Activated CD8-positive, alpha-beta T cell treated with anti-CD3 and anti-CD28 coated beads, Interleukin-2, amount 10 ng/mL, durations not matched to agents 7 days and 5 days (primary cell): Measurements from ENCODE around the gene CXXC5. TPM values are rescaled to one million over a fixed set of nuclear protein-coding genes. Genes with fewer than 3 reads are reported as not detected.

Source experiments
- ATAC-seq: fragments of 150-1000 bp; cut with Tn5 transposase; one replicate; pipeline ENCODE4 v1.10.0; 2021; ENCODE audit warnings: moderate library complexity
- CTCF ChIA-PET: fragments of 350-600 bp; sonication (Branson Sonifier 250); formaldehyde crosslinking; loops from one replicate; lab custom pipeline; 2021; ENCODE audit warnings: antibody characterized with exemption; lab: Charles Lee
- POLR2A ChIA-PET: fragments of 350-600 bp; sonication (Branson Sonifier 250); formaldehyde crosslinking; loops from one replicate; lab custom pipeline; 2021; ENCODE audit warnings: antibody characterized with exemption; lab: Charles Lee
- DNase-seq: peaks from one replicate; pipeline ENCODE4 v3.0.0-alpha.2; 2020
- H3K27ac Mint-ChIP-seq: one replicate; pipeline ENCODE4 v1.8.0; 2021; ENCODE audit warnings: mild to moderate bottlenecking, mixed read lengths
- H3K27me3 Mint-ChIP-seq: one replicate; pipeline ENCODE4 v1.8.0; 2021; ENCODE audit warnings: low read depth, mixed read lengths
- H3K36me3 Mint-ChIP-seq: one replicate; pipeline ENCODE4 v1.8.0; 2021; ENCODE audit warnings: low read depth, mixed read lengths
- H3K4me1 Mint-ChIP-seq: one replicate; pipeline ENCODE4 v1.8.0; 2021; ENCODE audit warnings: low read depth, mixed read lengths
- H3K4me3 Mint-ChIP-seq: one replicate; pipeline ENCODE4 v1.8.0; 2021; ENCODE audit warnings: mild to moderate bottlenecking, mixed read lengths
- H3K9me3 Mint-ChIP-seq: one replicate; pipeline ENCODE4 v1.8.0; 2022; ENCODE audit warnings: mixed read lengths; ENCODE audit not compliant: insufficient read depth
- total RNA-seq, 2 experiments: library from RNA; stranded (reverse); gene quantifications; one replicate each; pipeline ENCODE4 v1.2.3, GENCODE V29; 2021

Gene CXXC5
- total RNA-seq, 2 experiments from 2014 or later: 1.2 to 2.0 TPM

- Mint-ChIP-seq H3K27me3 (no peaks in the 10 kb centered on the region), H3K4me3 (peak overlapping the region; percentile 50), H3K27ac (peak overlapping the region; percentile 63), H3K9me3 (no peaks in the 10 kb centered on the region), H3K36me3 (no peaks in the 10 kb centered on the region), H3K4me1 (peaks cover 50% of the 10 kb centered on the region)
- ChIA-PET POLR2A (interaction anchor here (0.6 to 1.9 kb wide), 2 partner anchors 31 to 89 kb away, joined by 3 to 6 read pairs; no protein-coding TSS in a partner anchor), CTCF (interaction anchor here (1.3 to 8.5 kb wide), 5 partner anchors 14 to 98 kb away, joined by 3 to 95 read pairs (median 6); no protein-coding TSS in a partner anchor)
- ATAC-seq: no peak
- no peak for DNase-seq
Observed at GRCh38 chr5:139667730-139668063, 19.5 kb downstream of the CXXC5 start.

- Mint-ChIP-seq H3K9me3 (no peaks in the 10 kb centered on the region), H3K36me3 (no peaks in the 10 kb centered on the region), H3K27ac (peak overlapping the region; percentile 91), H3K4me3 (peak overlapping the region; percentile 77), H3K4me1 (peaks cover 50% of the 10 kb centered on the region), H3K27me3 (no peaks in the 10 kb centered on the region)
- DNase-seq (peak; percentile 48), ATAC-seq (peak; percentile 40)
- CTCF ChIA-PET: interaction anchor here (1.0 to 8.5 kb wide), 7 partner anchors 10 to 43 kb away, joined by 3 to 95 read pairs (median 6); no protein-coding TSS in a partner anchor
- POLR2A ChIA-PET: interaction anchor here (0.6 to 1.9 kb wide), 4 partner anchors 30 to 90 kb away, joined by 3 to 8 read pairs (median 4); no protein-coding TSS in a partner anchor
Observed at GRCh38 chr5:139668064-139668880, 20.1 kb downstream of the CXXC5 start.

GRCh38 chr5:139668924-139669661 lies 20.9 kb downstream of the CXXC5 start:
- no peak for ATAC-seq
- H3K4me1 Mint-ChIP-seq: peaks cover 50% of the 10 kb centered on the region

GRCh38 chr5:139669662-139670368 lies 21.7 kb downstream of the CXXC5 start:
- Mint-ChIP-seq H3K9me3 (no peaks in the 10 kb centered on the region), H3K4me1 (peaks cover 50% of the 10 kb centered on the region), H3K27me3 (no peaks in the 10 kb centered on the region), H3K36me3 (no peaks in the 10 kb centered on the region), H3K27ac (peak overlapping the region; percentile 91), H3K4me3 (peak overlapping the region; percentile 77)
- DNase-seq: peak; percentile 64
- ChIA-PET CTCF (interaction anchor here (0.7 to 8.5 kb wide), 13 partner anchors 8 to 158 kb away, joined by 3 to 95 read pairs (median 5); no protein-coding TSS in a partner anchor), POLR2A (interaction anchor here (0.6 to 2.0 kb wide), 11 partner anchors 10 to 328 kb away, joined by 3 to 8 read pairs (median 4); partner anchors contain the start of genes CXXC5 and PAIP2)
- ATAC-seq: peak; percentile 38

More at GRCh38 chr5:139668924-139669661, 20.9 kb downstream of the CXXC5 start:
- Mint-ChIP-seq H3K4me3 (peak overlapping the region; percentile 77), H3K27ac (peak overlapping the region; percentile 91), H3K9me3 (no peaks in the 10 kb centered on the region), H3K36me3 (no peaks in the 10 kb centered on the region), H3K27me3 (no peaks in the 10 kb centered on the region)
- POLR2A ChIA-PET: interaction anchor here (0.9 to 1.4 kb wide), 5 partner anchors 15 to 35 kb away, joined by 3 to 8 read pairs (median 3); no protein-coding TSS in a partner anchor
- no peak for DNase-seq
- CTCF ChIA-PET: interaction anchor here (1.0 to 8.5 kb wide), 5 partner anchors 9 to 97 kb away, joined by 3 to 95 read pairs (median 8); no protein-coding TSS in a partner anchor

- peak; percentile 38 for ATAC-seq
- H3K4me3 Mint-ChIP-seq: peak overlapping the region; percentile 77
- no peaks in the 10 kb centered on the region for H3K27me3 Mint-ChIP-seq
Observed at GRCh38 chr5:139670369-139671095, 22.4 kb downstream of the CXXC5 start.

GRCh38 chr5:139671096-139671841 lies 23.1 kb downstream of the CXXC5 start:
- Mint-ChIP-seq H3K27me3 (no peaks in the 10 kb centered on the region), H3K9me3 (no peaks in the 10 kb centered on the region), H3K36me3 (no peaks in the 10 kb centered on the region), H3K27ac (no peak overlapping the region), H3K4me1 (peaks cover 48% of the 10 kb centered on the region), H3K4me3 (peak overlapping the region; percentile 77)
- POLR2A ChIA-PET: interaction anchor here (2.0 kb wide), 1 partner anchor 11 kb away, joined by 5 read pairs; no protein-coding TSS in a partner anchor
- DNase-seq (no peak), ATAC-seq (no peak)
- CTCF ChIA-PET: interaction anchor here (0.5 to 8.5 kb wide), 10 partner anchors 10 to 503 kb away, joined by 3 to 95 read pairs (median 4); no protein-coding TSS in a partner anchor

More at GRCh38 chr5:139670369-139671095, 22.4 kb downstream of the CXXC5 start:
- peak overlapping the region; percentile 91 for H3K27ac Mint-ChIP-seq
- H3K4me1 Mint-ChIP-seq: peaks cover 50% of the 10 kb centered on the region
- no peaks in the 10 kb centered on the region for H3K36me3 Mint-ChIP-seq
- DNase-seq: peak; percentile 58
- ChIA-PET POLR2A (interaction anchor here (0.6 to 2.0 kb wide), 9 partner anchors 11 to 329 kb away, joined by 3 to 5 read pairs (median 4); partner anchors contain the start of genes CXXC5 and PAIP2), CTCF (interaction anchor here (0.7 to 8.5 kb wide), 14 partner anchors 10 to 158 kb away, joined by 3 to 95 read pairs (median 4); no protein-coding TSS in a partner anchor)
- H3K9me3 Mint-ChIP-seq: no peaks in the 10 kb centered on the region

GRCh38 chr5:139675213-139675612 lies 27.1 kb downstream of the CXXC5 start:
- H3K27ac Mint-ChIP-seq: no peak overlapping the region
- peaks cover 12% of the 10 kb centered on the region for H3K4me1 Mint-ChIP-seq
- no peaks in the 10 kb centered on the region for H3K9me3 Mint-ChIP-seq
- H3K4me3 Mint-ChIP-seq: no peak overlapping the region
- ChIA-PET POLR2A (interaction anchor here (1.5 kb wide), 1 partner anchor 12 kb away, joined by 3 read pairs; no protein-coding TSS in a partner anchor), CTCF (interaction anchor here (1.1 to 1.3 kb wide), 2 partner anchors 9 to 42 kb away, joined by 3 read pairs; no protein-coding TSS in a partner anchor)
- H3K27me3 Mint-ChIP-seq: no peaks in the 10 kb centered on the region
- DNase-seq (no peak), ATAC-seq (no peak)
- no peaks in the 10 kb centered on the region for H3K36me3 Mint-ChIP-seq

GRCh38 chr5:139675825-139676224 lies 27.7 kb downstream of the CXXC5 start:
- Mint-ChIP-seq H3K27ac (no peak overlapping the region), H3K36me3 (no peaks in the 10 kb centered on the region), H3K9me3 (no peaks in the 10 kb centered on the region), H3K4me1 (peaks cover 6% of the 10 kb centered on the region), H3K4me3 (no peak overlapping the region), H3K27me3 (no peaks in the 10 kb centered on the region)
- CTCF ChIA-PET: interaction anchor here (1.1 to 1.3 kb wide), 2 partner anchors 9 to 42 kb away, joined by 3 read pairs; no protein-coding TSS in a partner anchor
- no peak for DNase-seq
- POLR2A ChIA-PET: interaction anchor here (1.5 kb wide), 1 partner anchor 13 kb away, joined by 3 read pairs; no protein-coding TSS in a partner anchor
- no peak for ATAC-seq

GRCh38 chr5:139676406-139676805 lies 28.3 kb downstream of the CXXC5 start:
- DNase-seq: no peak
- ChIA-PET CTCF (interaction anchor here (1.3 kb wide), 1 partner anchor 43 kb away, joined by 3 read pairs; no protein-coding TSS in a partner anchor), POLR2A (no interaction called here)
- Mint-ChIP-seq H3K36me3 (no peaks in the 10 kb centered on the region), H3K4me1 (peaks cover 4% of the 10 kb centered on the region), H3K9me3 (no peaks in the 10 kb centered on the region), H3K4me3 (no peak overlapping the region), H3K27me3 (no peaks in the 10 kb centered on the region), H3K27ac (no peak overlapping the region)
- no peak for ATAC-seq
